ENCODE results near the gene LCAT.
A peak's percentile ranks its signal among the peaks of the same experiment; 100 is the strongest.

The LCAT gene, protein sequence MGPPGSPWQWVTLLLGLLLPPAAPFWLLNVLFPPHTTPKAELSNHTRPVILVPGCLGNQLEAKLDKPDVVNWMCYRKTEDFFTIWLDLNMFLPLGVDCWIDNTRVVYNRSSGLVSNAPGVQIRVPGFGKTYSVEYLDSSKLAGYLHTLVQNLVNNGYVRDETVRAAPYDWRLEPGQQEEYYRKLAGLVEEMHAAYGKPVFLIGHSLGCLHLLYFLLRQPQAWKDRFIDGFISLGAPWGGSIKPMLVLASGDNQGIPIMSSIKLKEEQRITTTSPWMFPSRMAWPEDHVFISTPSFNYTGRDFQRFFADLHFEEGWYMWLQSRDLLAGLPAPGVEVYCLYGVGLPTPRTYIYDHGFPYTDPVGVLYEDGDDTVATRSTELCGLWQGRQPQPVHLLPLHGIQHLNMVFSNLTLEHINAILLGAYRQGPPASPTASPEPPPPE

DNA sequence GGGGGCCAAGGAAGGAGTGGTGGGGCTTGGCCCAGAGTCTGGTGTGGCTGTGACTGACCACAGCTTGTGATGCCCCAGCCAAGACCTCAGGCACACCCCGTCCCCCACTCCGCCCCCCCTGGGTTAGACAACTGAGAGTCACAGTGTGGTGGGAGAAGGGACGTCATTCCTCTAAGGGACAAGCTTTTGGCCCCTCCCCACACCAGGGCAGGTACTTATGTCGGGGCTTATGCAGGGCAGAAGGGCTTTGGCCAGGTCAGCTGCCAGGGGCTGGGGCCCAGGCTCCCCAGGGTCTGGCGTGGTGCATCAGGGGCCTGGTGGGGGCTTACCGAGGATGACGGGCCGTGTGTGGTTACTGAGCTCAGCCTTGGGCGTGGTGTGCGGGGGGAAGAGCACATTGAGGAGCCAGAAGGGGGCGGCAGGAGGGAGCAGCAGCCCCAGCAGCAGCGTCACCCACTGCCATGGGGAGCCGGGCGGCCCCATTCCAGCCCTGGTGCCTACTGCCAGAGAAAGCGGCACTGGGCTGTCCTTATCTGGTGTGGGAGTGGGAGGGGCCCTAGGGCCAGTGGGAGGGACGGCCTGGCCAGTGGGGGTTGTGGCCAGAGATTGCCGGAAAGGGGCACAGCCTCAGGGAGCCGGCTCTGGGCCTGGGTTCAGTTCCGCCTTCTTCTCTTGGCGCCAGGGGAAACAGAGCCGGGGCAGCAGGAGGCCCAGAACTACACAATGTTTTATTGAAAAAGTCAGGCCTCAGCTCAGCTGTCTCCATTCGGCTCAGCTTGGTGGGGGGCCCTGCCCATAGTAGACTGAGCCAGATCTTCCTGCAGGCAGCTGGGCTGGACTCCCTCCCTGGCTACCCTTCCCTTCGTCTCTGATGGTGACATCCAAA, at the start of gene LCAT:
Gene LCAT (minus strand): TSS at position 502 of the 886 bp plus-strand sequence. CDS start 19 bp downstream, at position 483.
- Mint-ChIP-seq H3K4me1 (peaks cover 19% of the 10 kb centered on the region), H3K4me3 (no peak within 1 kb of the TSS), H3K27me3 (no peaks in the 10 kb centered on the region), H3K9me3 (no peaks in the 10 kb centered on the region), H3K36me3 (ENCODE audit: insufficient read depth) (peaks cover 11% of the 10 kb centered on the region), H3K27ac (ENCODE audit: low read depth) (no peak within 1 kb of the TSS)
- ATAC-seq (replicated peaks; ENCODE audit: extremely low read depth, poor library complexity, severe bottlenecking) (no peak), DNase-seq (ENCODE audit: low spot score in 2 of 2) (no peak)

DNA sequence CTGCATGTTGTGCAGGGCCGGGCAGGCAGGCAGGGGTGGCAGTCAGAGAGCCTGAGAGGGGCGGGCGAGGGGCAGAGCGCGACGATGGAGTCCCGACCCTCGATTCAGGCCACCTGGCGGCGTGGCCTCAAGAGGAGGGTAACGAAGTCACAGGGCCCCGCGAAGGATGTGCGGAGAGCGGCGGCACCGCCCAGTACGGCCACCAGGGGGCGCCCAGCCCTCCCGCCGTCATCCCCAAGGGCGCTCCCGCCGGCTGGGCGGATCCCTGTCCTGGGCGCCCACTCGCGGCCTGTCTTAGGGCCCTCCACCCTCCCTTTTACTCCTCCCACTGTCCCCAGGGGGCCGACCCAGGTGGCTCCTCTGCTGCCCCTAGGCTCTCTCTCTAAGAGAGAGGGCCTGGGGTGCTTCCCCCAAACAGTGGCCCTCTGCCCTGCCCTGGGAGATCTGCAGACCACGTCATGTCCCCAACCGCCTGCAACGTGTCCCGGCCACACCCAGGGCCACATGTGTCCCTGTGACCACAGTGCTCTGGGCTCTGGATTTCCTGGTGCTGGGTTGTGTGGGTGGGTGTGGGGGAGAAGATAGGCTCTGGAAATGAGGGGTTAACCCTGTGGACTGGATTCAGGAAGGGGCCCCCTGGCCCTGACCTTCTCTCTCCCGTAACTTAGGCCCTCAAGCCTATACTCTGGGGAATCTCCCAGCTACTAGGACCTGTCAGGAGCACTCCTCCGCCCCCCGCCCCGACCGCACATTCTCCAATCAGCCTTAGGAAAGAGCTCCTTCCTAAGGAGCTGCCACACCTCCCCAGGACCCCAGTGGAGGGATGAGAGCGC, 49.5 kb upstream of the LCAT start:
- DNase-seq (ENCODE audit: low spot score in 2 of 2) = peak; percentile 74 to 76
- Mint-ChIP-seq H3K4me1 (peaks cover 15% of the 10 kb centered on the region), H3K4me3 (peak overlapping the region; percentile 75), H3K27me3 (no peaks in the 10 kb centered on the region), H3K9me3 (no peaks in the 10 kb centered on the region), H3K27ac (ENCODE audit: low read depth) (peak overlapping the region; percentile 91), H3K36me3 (ENCODE audit: insufficient read depth) (peaks cover 8% of the 10 kb centered on the region)
- ATAC-seq (replicated peaks; ENCODE audit: extremely low read depth, poor library complexity, severe bottlenecking) = peak; percentile 84

DNA sequence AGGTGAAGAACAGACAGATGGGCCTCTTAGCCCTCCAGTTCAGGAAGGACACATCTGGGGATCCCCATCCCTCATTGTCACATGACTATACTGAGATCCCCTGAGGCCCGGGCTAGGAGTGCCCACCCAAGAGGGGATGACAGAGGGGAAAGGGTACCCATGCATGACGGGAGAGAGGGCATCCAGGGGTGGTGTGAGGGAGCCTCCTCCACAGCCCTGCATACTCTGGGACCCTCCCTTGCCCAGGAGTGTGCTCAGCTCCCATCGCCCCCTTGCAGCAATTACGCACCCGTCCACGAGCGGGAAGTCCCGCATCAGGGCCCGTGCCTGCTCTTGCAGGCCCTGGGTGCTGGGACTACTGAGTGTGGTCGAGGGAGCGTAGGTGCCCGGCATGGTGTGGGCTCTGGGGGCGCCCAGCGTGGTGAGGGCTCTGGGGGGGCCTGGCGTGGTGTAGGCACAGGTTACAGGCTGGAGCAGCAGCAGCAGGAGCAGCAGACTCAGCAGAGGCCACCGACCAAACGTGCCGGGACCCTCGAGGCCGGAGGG, 48.8 kb upstream of the LCAT start:
- H3K36me3 Mint-ChIP-seq (ENCODE audit: insufficient read depth) = peaks cover 8% of the 10 kb centered on the region
- H3K4me3 Mint-ChIP-seq = peak overlapping the region; percentile 75
- H3K9me3 Mint-ChIP-seq = no peaks in the 10 kb centered on the region

GRCh38 chr16:67990018-67990386, 46.1 kb upstream of the LCAT start:
- H3K27ac Mint-ChIP-seq (ENCODE audit: low read depth) = no peak overlapping the region

More for the DNA sequence above, 48.8 kb upstream of the LCAT start:
- no peaks in the 10 kb centered on the region for H3K27me3 Mint-ChIP-seq
- peaks cover 18% of the 10 kb centered on the region for H3K4me1 Mint-ChIP-seq
- no peak for ATAC-seq (replicated peaks; ENCODE audit: extremely low read depth, poor library complexity, severe bottlenecking)
- peak overlapping the region; percentile 84 for H3K27ac Mint-ChIP-seq (ENCODE audit: low read depth)
- DNase-seq (ENCODE audit: low spot score in 2 of 2) = no peak

DNA sequence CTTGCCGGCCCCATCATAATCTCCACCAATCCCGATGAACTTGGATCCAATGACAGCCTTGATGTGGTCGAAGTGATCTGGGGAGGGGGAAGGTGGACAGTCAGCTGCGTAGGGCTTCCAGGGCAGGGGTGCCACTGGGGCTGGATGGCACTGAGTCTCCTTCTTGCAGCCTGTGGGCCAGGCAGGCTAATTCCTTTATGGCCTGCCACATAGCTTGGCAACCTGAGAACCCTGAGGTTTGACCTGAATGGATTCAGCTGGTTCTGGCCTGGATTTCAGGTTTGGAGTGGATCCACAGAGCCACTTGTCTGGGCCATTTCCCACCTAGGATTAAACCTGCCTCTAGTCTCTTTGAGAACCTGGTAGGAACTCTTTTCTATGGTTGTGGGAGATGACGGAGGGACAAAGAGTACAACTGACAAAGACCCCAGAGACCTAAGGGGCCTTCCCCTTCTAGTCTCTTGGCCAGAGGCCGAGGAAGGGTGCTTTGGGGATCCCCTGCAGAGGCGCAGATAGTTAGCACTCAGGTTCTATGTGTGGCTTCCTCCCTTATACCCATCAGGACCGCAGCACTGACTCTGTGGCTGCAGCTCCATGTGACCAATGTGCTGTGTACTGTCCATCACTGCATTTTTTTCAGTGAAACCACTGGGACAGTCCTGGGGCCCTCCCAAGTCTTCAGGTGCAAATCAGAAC, 45.5 kb upstream of the LCAT start:
- peaks cover 9% of the 10 kb centered on the region for H3K36me3 Mint-ChIP-seq (ENCODE audit: insufficient read depth)
- ATAC-seq (replicated peaks; ENCODE audit: extremely low read depth, poor library complexity, severe bottlenecking) = no peak
- H3K27ac Mint-ChIP-seq (ENCODE audit: low read depth) = no peak overlapping the region
- H3K4me3 Mint-ChIP-seq = no peak overlapping the region
- H3K4me1 Mint-ChIP-seq = peaks cover 20% of the 10 kb centered on the region
- no peak for DNase-seq (ENCODE audit: low spot score in 2 of 2)
- no peaks in the 10 kb centered on the region for H3K27me3 Mint-ChIP-seq
- no peaks in the 10 kb centered on the region for H3K9me3 Mint-ChIP-seq

More at GRCh38 chr16:67990018-67990386, 46.1 kb upstream of the LCAT start:
- peaks cover 9% of the 10 kb centered on the region for H3K36me3 Mint-ChIP-seq (ENCODE audit: insufficient read depth)
- no peak overlapping the region for H3K4me3 Mint-ChIP-seq
- H3K9me3 Mint-ChIP-seq = no peaks in the 10 kb centered on the region
- peaks cover 16% of the 10 kb centered on the region for H3K4me1 Mint-ChIP-seq
- no peaks in the 10 kb centered on the region for H3K27me3 Mint-ChIP-seq
- ATAC-seq (replicated peaks; ENCODE audit: extremely low read depth, poor library complexity, severe bottlenecking) = no peak
- no peak for DNase-seq (ENCODE audit: low spot score in 2 of 2)

DNA sequence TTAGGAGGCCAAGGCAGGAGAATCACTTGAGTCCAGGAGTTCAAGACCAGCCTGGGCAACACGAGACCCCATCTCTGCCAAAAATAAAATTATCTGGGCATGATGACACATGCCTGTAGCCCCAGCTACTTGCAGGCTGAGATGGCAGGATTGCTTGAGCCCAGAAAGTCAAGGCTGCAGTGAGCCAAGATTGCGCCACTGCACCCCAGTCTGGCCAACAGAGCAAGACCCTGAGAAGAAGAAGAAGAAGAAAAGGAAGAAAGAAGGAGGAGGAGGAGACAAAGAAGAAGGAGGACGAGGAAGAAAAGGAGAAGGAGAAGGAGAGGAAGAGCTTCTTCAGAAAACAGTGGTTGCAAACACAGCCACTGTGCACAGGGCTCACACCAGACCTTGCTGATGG, 44.8 kb upstream of the LCAT start:
- Mint-ChIP-seq H3K4me3 (no peak overlapping the region), H3K27ac (ENCODE audit: low read depth) (peak overlapping the region; percentile 69), H3K4me1 (peaks cover 16% of the 10 kb centered on the region), H3K36me3 (ENCODE audit: insufficient read depth) (peaks cover 7% of the 10 kb centered on the region), H3K27me3 (no peaks in the 10 kb centered on the region), H3K9me3 (no peaks in the 10 kb centered on the region)
- no peak for ATAC-seq (replicated peaks; ENCODE audit: extremely low read depth, poor library complexity, severe bottlenecking)
- DNase-seq (ENCODE audit: low spot score in 2 of 2) = no peak

- ATAC-seq (replicated peaks; ENCODE audit: extremely low read depth, poor library complexity, severe bottlenecking) = no peak
- H3K27ac Mint-ChIP-seq (ENCODE audit: low read depth) = peak overlapping the region; percentile 69
Observed at GRCh38 chr16:67987460-67988160, 43.7 kb upstream of the LCAT start.

GRCh38 chr16:67986949-67987348, 43.0 kb upstream of the LCAT start:
- no peak overlapping the region for H3K27ac Mint-ChIP-seq (ENCODE audit: low read depth)
- H3K36me3 Mint-ChIP-seq (ENCODE audit: insufficient read depth) = peaks cover 4% of the 10 kb centered on the region
- ATAC-seq (replicated peaks; ENCODE audit: extremely low read depth, poor library complexity, severe bottlenecking) (no peak), DNase-seq (ENCODE audit: low spot score in 2 of 2) (no peak)
- H3K27me3 Mint-ChIP-seq = no peaks in the 10 kb centered on the region
- H3K4me1 Mint-ChIP-seq = peaks cover 17% of the 10 kb centered on the region
- no peak overlapping the region for H3K4me3 Mint-ChIP-seq
- no peaks in the 10 kb centered on the region for H3K9me3 Mint-ChIP-seq

More at GRCh38 chr16:67987460-67988160, 43.7 kb upstream of the LCAT start:
- no peak for DNase-seq (ENCODE audit: low spot score in 2 of 2)
- H3K4me1 Mint-ChIP-seq = peaks cover 17% of the 10 kb centered on the region
- no peaks in the 10 kb centered on the region for H3K27me3 Mint-ChIP-seq
- H3K36me3 Mint-ChIP-seq (ENCODE audit: insufficient read depth) = peaks cover 4% of the 10 kb centered on the region
- no peaks in the 10 kb centered on the region for H3K9me3 Mint-ChIP-seq
- no peak overlapping the region for H3K4me3 Mint-ChIP-seq

- Mint-ChIP-seq H3K36me3 (ENCODE audit: insufficient read depth) (peaks cover 4% of the 10 kb centered on the region), H3K4me3 (no peak overlapping the region), H3K27me3 (no peaks in the 10 kb centered on the region), H3K4me1 (peaks cover 12% of the 10 kb centered on the region), H3K27ac (ENCODE audit: low read depth) (no peak overlapping the region), H3K9me3 (no peaks in the 10 kb centered on the region)
- ATAC-seq (replicated peaks; ENCODE audit: extremely low read depth, poor library complexity, severe bottlenecking) (no peak), DNase-seq (ENCODE audit: low spot score in 2 of 2) (no peak)
Observed at GRCh38 chr16:67982011-67982696, 38.2 kb upstream of the LCAT start.

GRCh38 chr16:67979955-67980678, 36.2 kb upstream of the LCAT start, which contains the start of gene DPEP3:
DPEP3 (minus strand) TSS chr16:67980499; CDS start chr16:67980380, 119 bp downstream.
- no peak within 1 kb of the TSS for H3K27ac Mint-ChIP-seq (ENCODE audit: low read depth)
- peaks cover 3% of the 10 kb centered on the region for H3K36me3 Mint-ChIP-seq (ENCODE audit: insufficient read depth)
- peaks cover 11% of the 10 kb centered on the region for H3K4me1 Mint-ChIP-seq
- H3K27me3 Mint-ChIP-seq = peaks cover 6% of the 10 kb centered on the region
- no peak within 1 kb of the TSS for H3K4me3 Mint-ChIP-seq
- DNase-seq (ENCODE audit: low spot score in 2 of 2) (no peak), ATAC-seq (replicated peaks; ENCODE audit: extremely low read depth, poor library complexity, severe bottlenecking) (no peak)
- no peaks in the 10 kb centered on the region for H3K9me3 Mint-ChIP-seq
